K562 (cell line): Measurements from ENCODE around the gene MAPKAPK2. TPM values are rescaled to one million over a fixed set of nuclear protein-coding genes. Genes with fewer than 3 reads are reported as not detected.

Experiments used
- ATAC-seq: fragments of 200-7000 bp; cut with Tn5 transposase; 3 replicates; pipeline ENCODE4 v1.9.1; 2020; ENCODE audit warnings: moderate library complexity
- BruUV-seq: library from RNA; stranded (reverse); fragments of 400-500 nt; replicated peaks from 2 replicates; lab custom pipeline; 2021; lab: Mats Ljungman, UMichigan
- CTCF ChIA-PET: fragments of 300-600 bp; formaldehyde crosslinking; extraction: SDS; loops from one replicate; lab custom pipeline; 2021; ENCODE audit warnings: low intra/inter-chr PET ratio; lab: Yijun Ruan, JAX
- POLR2A ChIA-PET: fragments of 300-600, 350-650 bp; sonication (Branson Sonifier 250); formaldehyde crosslinking; extraction: SDS; loops from one replicate; lab custom pipeline; 2021; ENCODE audit warnings: antibody characterized with exemption, inconsistent platforms; lab: Yijun Ruan, JAX
- DNase-seq, 4 experiments: peaks; one replicate each; pipeline versions ENCODE4 v3.0.0 to v3.0.0-alpha.2; 2011 to 2018; ENCODE audit warnings: low spot score in 3 of 4, mixed read lengths in 3 of 4; ENCODE audit errors: extremely low read depth in 1 of 4
- FAIRE-seq: peaks from 2 replicates; lab custom pipeline; 2011; peaks lifted over from hg19 to GRCh38; lab: Jason Lieb, UNC
- H2AFZ ChIP-seq: 2 replicates; pipeline ENCODE4 v1.6.0; 2011; ENCODE audit warnings: low read depth, low read length, control low read depth, inconsistent platforms
- H3K27ac ChIP-seq: fragments of 200-600 bp; 3 replicates; pipeline ENCODE4 v1.8.0; 2011; ENCODE audit warnings: low read depth, mild to moderate bottlenecking, control low read depth, inconsistent platforms, low read length, moderate library complexity, mixed read lengths; ENCODE audit errors: extremely low read depth
- H3K27me3 ChIP-seq, 2 experiments: fragments of 300-600 bp in 1 of 2; 2 replicates in 1 of 2; 3 replicates in 1 of 2; pipeline versions ENCODE4 v1.6.0 to v1.8.0; 2011; ENCODE audit warnings: inconsistent platforms in 2 of 2, low read length in 2 of 2, mild to moderate bottlenecking in 1 of 2, mixed read lengths in 1 of 2, moderate library complexity in 1 of 2; ENCODE audit not compliant: control insufficient read depth in 2 of 2, insufficient read depth in 2 of 2
- H3K36me3 ChIP-seq: fragments of 300-600 bp; 3 replicates; pipeline ENCODE4 v1.8.0; 2011; ENCODE audit warnings: mild to moderate bottlenecking, low read length, inconsistent platforms; ENCODE audit not compliant: control insufficient read depth, insufficient read depth
- H3K4me1 ChIP-seq, 2 experiments: fragments of 200-600 bp in 1 of 2; replicated peaks in 1 of 2; 2 replicates in 1 of 2; 3 replicates in 1 of 2; pipeline versions ENCODE4 v1.5.1 to v1.8.0; 2011; ENCODE audit warnings: inconsistent platforms in 2 of 2, low read length in 2 of 2, mild to moderate bottlenecking in 1 of 2, mixed read lengths in 1 of 2, moderate library complexity in 1 of 2; ENCODE audit not compliant: control insufficient read depth in 2 of 2, insufficient read depth in 2 of 2
- H3K4me2 ChIP-seq: 2 replicates; pipeline ENCODE4 v1.6.1; 2011; ENCODE audit warnings: low read length, control low read depth, inconsistent platforms, mixed read lengths; ENCODE audit not compliant: insufficient read depth
- H3K4me3 ChIP-seq: fragments of 200-600 bp; sonication (generic), shearing (Covaris generic); 2 replicates; pipeline ENCODE4 v1.5.1; 2016; ENCODE audit warnings: control low read depth, inconsistent platforms
- H3K79me2 ChIP-seq: fragments of 200-600 bp; 3 replicates; pipeline ENCODE4 v1.8.0; 2011; ENCODE audit warnings: low read length, inconsistent platforms; ENCODE audit not compliant: control insufficient read depth, insufficient read depth
- H3K9ac ChIP-seq, 2 experiments: 2 replicates each; pipeline versions ENCODE4 v1.6.0 to v1.6.1; 2011; ENCODE audit warnings: low read depth in 2 of 2, low read length in 2 of 2, control low read depth in 1 of 2, inconsistent platforms in 1 of 2, mild to moderate bottlenecking in 1 of 2, mixed read lengths in 1 of 2; ENCODE audit not compliant: insufficient read depth in 1 of 2
- H3K9me1 ChIP-seq: one replicate; pipeline ENCODE4 v1.6.0; 2011; ENCODE audit warnings: inconsistent platforms, mild to moderate bottlenecking, low read length, moderate library complexity; ENCODE audit not compliant: control insufficient read depth, insufficient read depth
- H3K9me3 ChIP-seq: replicated peaks from 2 replicates; pipeline ENCODE4 v1.5.1; 2011; ENCODE audit warnings: low read depth, low read length, inconsistent platforms; ENCODE audit not compliant: control insufficient read depth, insufficient read depth
- H4K20me1 ChIP-seq: replicated peaks from 2 replicates; pipeline ENCODE4 v1.6.1; 2011; ENCODE audit warnings: low read length, inconsistent platforms, mixed read lengths; ENCODE audit not compliant: control insufficient read depth, insufficient read depth
- BCOR ChIP-seq: fragments of 450-650 bp; IDR thresholded peaks from 2 replicates; pipeline ENCODE4 v1.6.1; 2016
- DACH1 ChIP-seq: fragments of 450-650 bp; IDR thresholded peaks from 2 replicates; pipeline ENCODE4 v1.6.1; 2018; ENCODE audit not compliant: partially characterized antibody
- EP400 ChIP-seq: fragments of 450-650 bp; IDR thresholded peaks from 2 replicates; pipeline ENCODE4 v1.6.1; 2017; ENCODE audit warnings: antibody characterized with exemption, mild to moderate bottlenecking, moderate library complexity
- GTF2A2 ChIP-seq: IDR thresholded peaks from 2 replicates; pipeline ENCODE4 v1.6.1; 2016; ENCODE audit warnings: mild to moderate bottlenecking, missing genetic modification characterization, missing compliant biosample characterization
- MYC ChIP-seq, 2 experiments: fragments of 250-450 bp in 1 of 2; sonication (Bioruptor Pico) in 1 of 2; IDR thresholded peaks; 2 replicates each; pipeline versions ENCODE4 v1.5.1 to v1.6.1; 2012 to 2021; ENCODE audit warnings: low read depth in 2 of 2, borderline replicate concordance in 1 of 2, improper control_type of control experiment in 1 of 2, low read length in 1 of 2, mild to moderate bottlenecking in 1 of 2, moderate library complexity in 1 of 2
- NBN ChIP-seq: fragments of 450-650 bp; IDR thresholded peaks from 2 replicates; pipeline ENCODE4 v1.6.1; 2016; ENCODE audit warnings: low read depth, mild to moderate bottlenecking
- NEUROD1 ChIP-seq: fragments of 150-350 bp; IDR thresholded peaks from 2 replicates; pipeline ENCODE4 v1.6.1; 2014; ENCODE audit warnings: borderline replicate concordance, low read length, low read depth; ENCODE audit not compliant: partially characterized antibody
- STAT5A ChIP-seq: IDR thresholded peaks from 2 replicates; pipeline ENCODE4 v1.6.1; 2012; ENCODE audit warnings: low read length, inconsistent platforms, borderline replicate concordance
- SUPT5H ChIP-seq: fragments of 450-650 bp; IDR thresholded peaks from 2 replicates; pipeline ENCODE4 v1.6.1; 2016
- TEAD1 ChIP-seq, 2 experiments: fragments of 450-650 bp in 1 of 2; sonication (generic) in 1 of 2; formaldehyde crosslinking; IDR thresholded peaks; 2 replicates each; pipeline versions ENCODE4 v1.4.0 to v1.8.0; 2020 to 2022; ENCODE audit warnings: mild to moderate bottlenecking in 2 of 2, missing genetic modification reagents in 1 of 2
- ZFX ChIP-seq: sonication (generic); formaldehyde crosslinking; IDR thresholded peaks from 2 replicates; pipeline ENCODE4 v1.8.0; 2022; ENCODE audit warnings: mild to moderate bottlenecking, missing genetic modification reagents, moderate library complexity
- WGBS: fragments of 100-300 bp; shearing (Covaris generic); methylation state at CpG from one replicate; pipeline ENCODE4 v1.1.6; 2016; ENCODE audit warnings: low coverage, mixed read lengths; ENCODE audit not compliant: insufficient coverage; ENCODE audit errors: missing lambda C conversion rate; 5-methylcytosine and 5-hydroxymethylcytosine counted together
- in situ Hi-C: fragments of 300-500 bp; cut with MboI; formaldehyde crosslinking; loops from 4 replicates; pipeline ENCODE4 v1.15.0; 2018; ENCODE audit warnings: inconsistent platforms, mixed read lengths
- intact Hi-C: fragments of 100-400 bp; cut with micrococcal nuclease; formaldehyde crosslinking; loops from 2 replicates; pipeline ENCODE4 v1.14.2; 2022
- polyA plus RNA-seq, 8 experiments: library from polyadenylated mRNA; depleted of rRNA in 4 of 8; stranded (reverse) in 5 of 8; unstranded in 3 of 8; fragments of >200 nt; fragmentation: Nextera tagmentation in 2 of 8; fragmentation: Illumina TruSeq in 1 of 8; extraction: Ambion mirVana in 2 of 8; extraction: Trizol in 1 of 8; gene quantifications; 2 replicates each; pipeline versions ENCODE4 v1.2.1 to v1.2.3, GENCODE V29; 2011 to 2014; ENCODE audit warnings: inconsistent platforms in 1 of 8, missing spikeins in 1 of 8
- total RNA-seq, 7 experiments: library from RNA; depleted of rRNA in 6 of 7; stranded (reverse); fragments of >200 nt in 6 of 7; fragmentation: Illumina TruSeq in 2 of 7; extraction: Trizol in 2 of 7; gene quantifications; 2 replicates each; pipeline versions ENCODE4 v1.2.1 to v1.2.3, GENCODE V29; 2011 to 2021; ENCODE audit warnings: low replicate concordance in 1 of 7
- TF ChIP-seq, protein P1 (sequence below): fragments of 250-450 bp; sonication (Bioruptor Pico); IDR thresholded peaks from 2 replicates; pipeline ENCODE4 v1.4.0; 2020; ENCODE audit warnings: mild to moderate bottlenecking, moderate library complexity
- TF ChIP-seq, protein P2 (sequence below): sonication (generic); formaldehyde crosslinking; IDR thresholded peaks from 2 replicates; pipeline ENCODE4 v1.8.0; 2022; ENCODE audit warnings: missing genetic modification reagents, mild to moderate bottlenecking, borderline replicate concordance
- TF ChIP-seq, protein P3 (sequence below): fragments of 450-650 bp; IDR thresholded peaks from 2 replicates; pipeline ENCODE4 v1.6.1; 2017; ENCODE audit warnings: mild to moderate bottlenecking, moderate library complexity
- TF ChIP-seq, protein P4 (sequence below): IDR thresholded peaks from 2 replicates; pipeline ENCODE4 v1.6.1; 2011; ENCODE audit not compliant: insufficient read length; ENCODE audit errors: extremely low read depth

MAPKAPK2 gene
- total and polyA plus RNA-seq, 9 of the 15 experiments (the other 6 are each of a cell fraction or from before 2014, with no cell fraction given), result 0.63 to 94.2 (median 52.1) TPM

DNA sequence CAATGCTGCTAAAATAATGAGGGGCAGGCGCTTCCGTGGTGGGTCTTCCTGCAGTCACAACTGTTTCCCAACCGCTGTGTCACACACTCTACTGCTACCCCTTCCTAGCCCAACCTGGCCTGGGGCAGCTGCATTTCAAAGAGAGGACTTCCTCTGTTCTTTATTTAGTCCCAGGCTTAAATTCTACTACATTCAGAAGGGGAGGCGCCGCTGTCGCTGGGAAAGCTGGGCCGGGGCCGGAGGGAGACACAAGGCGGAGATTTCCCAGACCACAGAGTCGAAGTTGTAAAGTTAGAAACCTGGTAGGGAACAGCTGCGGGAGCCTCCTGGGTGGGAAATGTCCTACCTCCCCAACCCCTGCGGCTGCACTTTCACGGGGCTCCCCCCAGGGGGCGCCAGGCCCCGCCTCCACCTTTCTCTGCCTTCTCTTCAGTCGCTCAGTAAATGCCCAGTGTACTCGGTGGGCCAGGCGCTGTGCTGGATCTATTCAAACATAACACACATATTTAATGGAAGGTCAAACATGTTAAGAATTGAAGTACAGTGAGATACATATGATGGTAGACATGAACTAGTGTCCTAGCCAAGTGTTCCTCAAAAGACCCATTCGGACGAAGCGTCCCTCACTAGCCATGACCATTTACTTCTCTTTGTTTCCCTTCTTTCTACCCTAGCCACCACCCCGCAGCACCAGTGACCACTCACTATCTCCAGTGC lies 26.3 kb upstream of the MAPKAPK2 start:
- POLR2A ChIA-PET, result interaction anchor here (0.5 to 3.3 kb wide), 12 partner anchors 8 to 175 kb away, joined by 3 to 22 read pairs (median 4); partner anchors contain the start of genes DYRK3 and EIF2D
- no peak overlapping the region for H3K4me3 ChIP-seq
- CTCF ChIA-PET, result interaction anchor here (0.5 to 1.2 kb wide), 4 partner anchors 23 to 1138 kb away, joined by 3 to 6 read pairs (median 3); partner anchors contain the start of gene DYRK3
- peak; percentile 89 to 95 (median 92) for DNase-seq
- peaks cover 12% of the 10 kb centered on the region; the same call in 2 of the 3 replicates for H3K36me3 ChIP-seq
- peak overlapping the region; percentile 64 for H3K4me2 ChIP-seq
- H2AFZ ChIP-seq, result peak overlapping the region; percentile 87
- H3K79me2 ChIP-seq, result peaks cover 9% of the 10 kb centered on the region
- BruUV-seq, result no TSS peak
- H3K27me3 ChIP-seq, result no peaks in the 10 kb centered on the region
- in situ Hi-C loops (no loop called here), intact Hi-C loops (no loop called here)
- H4K20me1 ChIP-seq, result no peaks in the 10 kb centered on the region
- no peaks in the 10 kb centered on the region for H3K9me1 ChIP-seq
- H3K27ac ChIP-seq, result peak overlapping the region; percentile 65; the same call in 2 of the 3 replicates
- peak; percentile 76 for FAIRE-seq
- WGBS, result 23% methylated on average over 22 of the region's 22 CpGs
- peak; percentile 89 for ATAC-seq
- peaks cover 30 to 58% of the 10 kb centered on the region in 2 experiments for H3K4me1 ChIP-seq
- H3K9me3 ChIP-seq, result no peaks in the 10 kb centered on the region
- peak overlapping the region; percentile 60 to 87; a peak in 2 of 4 replicates for H3K9ac ChIP-seq
- TF ChIP-seq BCOR, result no peak
- peak; percentile 43; the same call in 1 of the 2 replicates for TF ChIP-seq ZFX (CRISPR knock-in tag)
- TF ChIP-seq NBN, result peak; percentile 83
- TF ChIP-seq, protein P1, sequence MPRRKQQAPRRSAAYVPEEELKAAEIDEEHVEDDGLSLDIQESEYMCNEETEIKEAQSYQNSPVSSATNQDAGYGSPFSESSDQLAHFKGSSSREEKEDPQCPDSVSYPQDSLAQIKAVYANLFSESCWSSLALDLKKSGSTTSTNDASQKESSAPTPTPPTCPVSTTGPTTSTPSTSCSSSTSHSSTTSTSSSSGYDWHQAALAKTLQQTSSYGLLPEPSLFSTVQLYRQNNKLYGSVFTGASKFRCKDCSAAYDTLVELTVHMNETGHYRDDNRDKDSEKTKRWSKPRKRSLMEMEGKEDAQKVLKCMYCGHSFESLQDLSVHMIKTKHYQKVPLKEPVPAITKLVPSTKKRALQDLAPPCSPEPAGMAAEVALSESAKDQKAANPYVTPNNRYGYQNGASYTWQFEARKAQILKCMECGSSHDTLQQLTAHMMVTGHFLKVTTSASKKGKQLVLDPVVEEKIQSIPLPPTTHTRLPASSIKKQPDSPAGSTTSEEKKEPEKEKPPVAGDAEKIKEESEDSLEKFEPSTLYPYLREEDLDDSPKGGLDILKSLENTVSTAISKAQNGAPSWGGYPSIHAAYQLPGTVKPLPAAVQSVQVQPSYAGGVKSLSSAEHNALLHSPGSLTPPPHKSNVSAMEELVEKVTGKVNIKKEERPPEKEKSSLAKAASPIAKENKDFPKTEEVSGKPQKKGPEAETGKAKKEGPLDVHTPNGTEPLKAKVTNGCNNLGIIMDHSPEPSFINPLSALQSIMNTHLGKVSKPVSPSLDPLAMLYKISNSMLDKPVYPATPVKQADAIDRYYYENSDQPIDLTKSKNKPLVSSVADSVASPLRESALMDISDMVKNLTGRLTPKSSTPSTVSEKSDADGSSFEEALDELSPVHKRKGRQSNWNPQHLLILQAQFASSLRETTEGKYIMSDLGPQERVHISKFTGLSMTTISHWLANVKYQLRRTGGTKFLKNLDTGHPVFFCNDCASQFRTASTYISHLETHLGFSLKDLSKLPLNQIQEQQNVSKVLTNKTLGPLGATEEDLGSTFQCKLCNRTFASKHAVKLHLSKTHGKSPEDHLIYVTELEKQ (CRISPR knock-in tag), result no peak
- no peak for TF ChIP-seq SUPT5H
- TF ChIP-seq, protein P2, sequence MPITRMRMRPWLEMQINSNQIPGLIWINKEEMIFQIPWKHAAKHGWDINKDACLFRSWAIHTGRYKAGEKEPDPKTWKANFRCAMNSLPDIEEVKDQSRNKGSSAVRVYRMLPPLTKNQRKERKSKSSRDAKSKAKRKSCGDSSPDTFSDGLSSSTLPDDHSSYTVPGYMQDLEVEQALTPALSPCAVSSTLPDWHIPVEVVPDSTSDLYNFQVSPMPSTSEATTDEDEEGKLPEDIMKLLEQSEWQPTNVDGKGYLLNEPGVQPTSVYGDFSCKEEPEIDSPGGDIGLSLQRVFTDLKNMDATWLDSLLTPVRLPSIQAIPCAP, result no peak
- TF ChIP-seq MYC (IDR thresholded peaks at IDR 0.05; ENCODE audit: low read depth, low read length), result peak; percentile 14; the same call in 1 of the 2 replicates
- TF ChIP-seq MYC (CRISPR knock-in tag; IDR thresholded peaks at IDR 0.05; ENCODE audit: borderline replicate concordance, low read depth), result no peak
- TF ChIP-seq STAT5A, result no peak
- no peak for TF ChIP-seq EP400
- TF ChIP-seq TEAD1 (CRISPR knock-in tag; IDR thresholded peaks at IDR 0.05), result no peak
- TF ChIP-seq, protein P3, sequence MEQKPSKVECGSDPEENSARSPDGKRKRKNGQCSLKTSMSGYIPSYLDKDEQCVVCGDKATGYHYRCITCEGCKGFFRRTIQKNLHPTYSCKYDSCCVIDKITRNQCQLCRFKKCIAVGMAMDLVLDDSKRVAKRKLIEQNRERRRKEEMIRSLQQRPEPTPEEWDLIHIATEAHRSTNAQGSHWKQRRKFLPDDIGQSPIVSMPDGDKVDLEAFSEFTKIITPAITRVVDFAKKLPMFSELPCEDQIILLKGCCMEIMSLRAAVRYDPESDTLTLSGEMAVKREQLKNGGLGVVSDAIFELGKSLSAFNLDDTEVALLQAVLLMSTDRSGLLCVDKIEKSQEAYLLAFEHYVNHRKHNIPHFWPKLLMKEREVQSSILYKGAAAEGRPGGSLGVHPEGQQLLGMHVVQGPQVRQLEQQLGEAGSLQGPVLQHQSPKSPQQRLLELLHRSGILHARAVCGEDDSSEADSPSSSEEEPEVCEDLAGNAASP, result no peak
- TF ChIP-seq, protein P4, sequence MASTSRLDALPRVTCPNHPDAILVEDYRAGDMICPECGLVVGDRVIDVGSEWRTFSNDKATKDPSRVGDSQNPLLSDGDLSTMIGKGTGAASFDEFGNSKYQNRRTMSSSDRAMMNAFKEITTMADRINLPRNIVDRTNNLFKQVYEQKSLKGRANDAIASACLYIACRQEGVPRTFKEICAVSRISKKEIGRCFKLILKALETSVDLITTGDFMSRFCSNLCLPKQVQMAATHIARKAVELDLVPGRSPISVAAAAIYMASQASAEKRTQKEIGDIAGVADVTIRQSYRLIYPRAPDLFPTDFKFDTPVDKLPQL, result no peak
- TF ChIP-seq NEUROD1, result no peak
- no peak for TF ChIP-seq GTF2A2 (tag)
- TF ChIP-seq DACH1, result no peak
